ENCODE measurements around the gene APOBEC3H.

The APOBEC3H gene

GRCh38 chr22:39152024-39152510 is 55.0 kb downstream of the APOBEC3H start:
- no peak for TF ChIP-seq CTCF (IDR thresholded peaks at IDR 0.05; ENCODE audit: low read depth, low read length)
- H3K4me3 ChIP-seq (ENCODE audit: low read depth, low read length): peak overlapping the region; percentile 68

- H3K4me3 ChIP-seq (ENCODE audit: low read depth, low read length): peak within 1 kb of the TSS; percentile 68
- TF ChIP-seq CTCF (IDR thresholded peaks at IDR 0.05; ENCODE audit: low read depth, low read length): no peak
Observed at GRCh38 chr22:39152511-39153219, 55.6 kb downstream of the APOBEC3H start, which contains the start of gene CBX7. Gene CBX7 (minus strand): TSS chr22:39152680. CDS start chr22:39152444, 236 bp downstream.

GRCh38 chr22:39153220-39153717 is 56.2 kb downstream of the APOBEC3H start:
- H3K4me3 ChIP-seq (ENCODE audit: low read depth, low read length): peak overlapping the region; percentile 61
- no peak for TF ChIP-seq CTCF (IDR thresholded peaks at IDR 0.05; ENCODE audit: low read depth, low read length)

Data from WI38 (cell line).